A549 (cell line): ENCODE measurements around the gene HCFC1R1.

Experiments used
- EP300 ChIP-seq, 2 experiments: fragments of >200 bp; sonication (Bioruptor Twin); formaldehyde crosslinking; IDR thresholded peaks; 2 replicates in 1 of 2; 3 replicates in 1 of 2; pipeline ENCODE4 v1.6.1; 2016 to 2017
- FOSL2 ChIP-seq, 2 experiments: fragments of 450-650 bp in 1 of 2; fragments of >200 bp in 1 of 2; sonication (Bioruptor Twin) in 1 of 2; formaldehyde crosslinking; IDR thresholded peaks; 2 replicates each; pipeline versions ENCODE4 v1.5.0 to v1.6.1; 2016 to 2020; ENCODE audit warnings: mild to moderate bottlenecking in 1 of 2, moderate library complexity in 1 of 2
- JUN ChIP-seq, 2 experiments: fragments of >200 bp; sonication (Bioruptor Twin); formaldehyde crosslinking; IDR thresholded peaks; 2 replicates in 1 of 2; 3 replicates in 1 of 2; pipeline ENCODE4 v1.6.1; 2016 to 2017
- MAZ ChIP-seq: fragments of 150-350 bp; IDR thresholded peaks from 2 replicates; pipeline ENCODE4 v1.6.1; 2014; ENCODE audit warnings: antibody characterized with exemption, low read depth, low read length, borderline replicate concordance
- MYC ChIP-seq: IDR thresholded peaks from 2 replicates; pipeline ENCODE4 v1.6.1; 2012; ENCODE audit warnings: mild to moderate bottlenecking, inconsistent platforms, low read length, improper control_type of control experiment, borderline replicate concordance
- POLR2A ChIP-seq: IDR thresholded peaks from 2 replicates; pipeline ENCODE4 v1.6.1; 2012; ENCODE audit warnings: mild to moderate bottlenecking, low read length
- POLR2AphosphoS2 ChIP-seq: conservative IDR thresholded peaks from 2 replicates; pipeline ENCODE4 v1.6.1; 2012; ENCODE audit warnings: low read length, improper control_type of control experiment, inconsistent platforms
- RFX5 ChIP-seq: fragments of 450-650 bp; IDR thresholded peaks from 2 replicates; pipeline ENCODE4 v1.7.1; 2014; ENCODE audit warnings: antibody characterized with exemption, mild to moderate bottlenecking, moderate library complexity
- SMC3 ChIP-seq: fragments of >200 bp; sonication (Bioruptor Twin); formaldehyde crosslinking; IDR thresholded peaks from 3 replicates; pipeline ENCODE4 v1.6.1; 2018; ENCODE audit warnings: inconsistent platforms
- ZNF302 ChIP-seq: fragments of 250-450 bp; sonication (Bioruptor Pico); IDR thresholded peaks from 2 replicates; pipeline ENCODE4 v1.9.0; 2021; ENCODE audit warnings: inconsistent platforms, mild to moderate bottlenecking, moderate library complexity
- TF ChIP-seq, protein P1 (sequence below): IDR thresholded peaks from 2 replicates; pipeline ENCODE4 v1.6.1; 2012
- TF ChIP-seq, protein P2 (sequence below): fragments of >200 bp; sonication (Bioruptor Twin); formaldehyde crosslinking; IDR thresholded peaks from 3 replicates; pipeline ENCODE4 v1.5.1; 2016
- TF ChIP-seq, protein P3 (sequence below): fragments of 450-650 bp; IDR thresholded peaks from 2 replicates; pipeline ENCODE4 v1.6.1; 2014; ENCODE audit warnings: antibody characterized with exemption

DNA sequence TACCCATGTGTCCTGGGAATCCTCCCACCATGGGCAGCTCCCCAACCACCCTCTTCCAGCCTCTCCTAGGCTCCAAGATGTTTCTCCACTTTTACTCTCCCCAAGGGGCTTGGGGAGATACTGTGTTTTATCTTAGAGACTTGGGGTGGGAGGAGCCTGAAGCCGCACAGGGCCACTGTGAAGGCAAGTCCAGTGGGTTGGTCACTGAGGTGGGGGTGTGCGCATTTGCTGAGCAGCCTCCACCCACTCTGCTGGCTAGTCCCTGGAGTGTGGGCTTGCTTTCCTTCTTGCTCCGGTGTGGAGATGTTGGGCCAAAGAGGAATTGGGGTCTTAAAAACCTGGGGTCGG lies 15.1 kb downstream of the HCFC1R1 start:
- TF ChIP-seq, protein P1, sequence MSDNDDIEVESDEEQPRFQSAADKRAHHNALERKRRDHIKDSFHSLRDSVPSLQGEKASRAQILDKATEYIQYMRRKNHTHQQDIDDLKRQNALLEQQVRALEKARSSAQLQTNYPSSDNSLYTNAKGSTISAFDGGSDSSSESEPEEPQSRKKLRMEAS, result no peak
- TF ChIP-seq, protein P2, sequence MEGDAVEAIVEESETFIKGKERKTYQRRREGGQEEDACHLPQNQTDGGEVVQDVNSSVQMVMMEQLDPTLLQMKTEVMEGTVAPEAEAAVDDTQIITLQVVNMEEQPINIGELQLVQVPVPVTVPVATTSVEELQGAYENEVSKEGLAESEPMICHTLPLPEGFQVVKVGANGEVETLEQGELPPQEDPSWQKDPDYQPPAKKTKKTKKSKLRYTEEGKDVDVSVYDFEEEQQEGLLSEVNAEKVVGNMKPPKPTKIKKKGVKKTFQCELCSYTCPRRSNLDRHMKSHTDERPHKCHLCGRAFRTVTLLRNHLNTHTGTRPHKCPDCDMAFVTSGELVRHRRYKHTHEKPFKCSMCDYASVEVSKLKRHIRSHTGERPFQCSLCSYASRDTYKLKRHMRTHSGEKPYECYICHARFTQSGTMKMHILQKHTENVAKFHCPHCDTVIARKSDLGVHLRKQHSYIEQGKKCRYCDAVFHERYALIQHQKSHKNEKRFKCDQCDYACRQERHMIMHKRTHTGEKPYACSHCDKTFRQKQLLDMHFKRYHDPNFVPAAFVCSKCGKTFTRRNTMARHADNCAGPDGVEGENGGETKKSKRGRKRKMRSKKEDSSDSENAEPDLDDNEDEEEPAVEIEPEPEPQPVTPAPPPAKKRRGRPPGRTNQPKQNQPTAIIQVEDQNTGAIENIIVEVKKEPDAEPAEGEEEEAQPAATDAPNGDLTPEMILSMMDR, result no peak
- TF ChIP-seq POLR2AphosphoS2 (no peak), ZNF302 (CRISPR knock-in tag) (no peak), FOSL2 (IDR thresholded peaks at IDR 0.05) (no peak), FOSL2 (CRISPR knock-in tag; IDR thresholded peaks at IDR 0.05) (no peak), MYC (no peak), EP300 (IDR thresholded peaks at IDR 0.05) (no peak), MAZ (no peak), POLR2A (no peak), JUN (IDR thresholded peaks at IDR 0.05) (no peak), SMC3 (no peak), RFX5 (no peak)
- TF ChIP-seq, protein P3, sequence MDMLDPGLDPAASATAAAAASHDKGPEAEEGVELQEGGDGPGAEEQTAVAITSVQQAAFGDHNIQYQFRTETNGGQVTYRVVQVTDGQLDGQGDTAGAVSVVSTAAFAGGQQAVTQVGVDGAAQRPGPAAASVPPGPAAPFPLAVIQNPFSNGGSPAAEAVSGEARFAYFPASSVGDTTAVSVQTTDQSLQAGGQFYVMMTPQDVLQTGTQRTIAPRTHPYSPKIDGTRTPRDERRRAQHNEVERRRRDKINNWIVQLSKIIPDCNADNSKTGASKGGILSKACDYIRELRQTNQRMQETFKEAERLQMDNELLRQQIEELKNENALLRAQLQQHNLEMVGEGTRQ, result no peak
